Small intestine (tissue), 7 donors: ENCODE results near the gene SNRNP35. TPM values are rescaled to one million over a fixed set of nuclear protein-coding genes. Genes with fewer than 3 reads are reported as not detected.
"Not testable (repeated sequence)": the region's sequence is repeated elsewhere in the genome, so short reads cannot be mapped to it uniquely, and the experiment has no call there.

Experiments used
- DNase-seq, 2 donors: peaks; one replicate each; pipeline versions ENCODE4 v3.0.0 to v3.0.0-alpha.2; 2013
- FAIRE-seq: peaks from 2 replicates; lab custom pipeline; 2012; peaks lifted over from hg19 to GRCh38; lab: Jason Lieb, UNC
- H3K27ac ChIP-seq, 3 donors: one replicate each; pipeline ENCODE4 v1.5.1; 2013; ENCODE audit warnings: low read length in 2 of 3, mild to moderate bottlenecking in 2 of 3, control low read depth in 1 of 3, inconsistent platforms in 1 of 3, low read depth in 1 of 3, moderate library complexity in 1 of 3
- H3K27me3 ChIP-seq, 3 donors: one replicate each; pipeline ENCODE4 v1.6.1; 2013; ENCODE audit warnings: low read length in 3 of 3, inconsistent platforms in 1 of 3; ENCODE audit not compliant: control insufficient read depth in 3 of 3, insufficient read depth in 3 of 3
- H3K36me3 ChIP-seq, 3 donors: one replicate each; pipeline ENCODE4 v1.6.1; 2013; ENCODE audit warnings: low read length in 3 of 3, inconsistent platforms in 1 of 3, low read depth in 1 of 3, mild to moderate bottlenecking in 1 of 3, moderate library complexity in 1 of 3; ENCODE audit not compliant: control insufficient read depth in 3 of 3, insufficient read depth in 2 of 3
- H3K4me1 ChIP-seq, 3 donors: one replicate each; pipeline ENCODE4 v1.6.1; 2013; ENCODE audit warnings: low read length in 2 of 3, inconsistent platforms in 1 of 3, low read depth in 1 of 3, mild to moderate bottlenecking in 1 of 3, moderate library complexity in 1 of 3; ENCODE audit not compliant: control insufficient read depth in 3 of 3, insufficient read depth in 2 of 3
- H3K4me3 ChIP-seq, 3 donors: one replicate each; pipeline ENCODE4 v1.5.1; 2013; ENCODE audit warnings: low read length in 3 of 3, control low read depth in 1 of 3, inconsistent platforms in 1 of 3, low read depth in 1 of 3, mild to moderate bottlenecking in 1 of 3, moderate library complexity in 1 of 3
- H3K9me3 ChIP-seq, 2 donors: one replicate each; pipeline ENCODE4 v1.6.1; 2013; ENCODE audit warnings: low read depth in 1 of 2, low read length in 1 of 2; ENCODE audit not compliant: control insufficient read depth in 2 of 2, insufficient read depth in 1 of 2
- WGBS, 3 donors: extraction: QIAGEN DNeasy Blood & Tissue Kit; methylation state at CpG; one replicate each; pipeline ENCODE4 v1.1.7; 2013; 5-methylcytosine and 5-hydroxymethylcytosine counted together
- polyA plus RNA-seq, 4 donors: library from polyadenylated mRNA; stranded (reverse) in 3 of 4; unstranded in 1 of 4; fragments of 200-250 nt in 3 of 4; fragments of 120-200 nt in 1 of 4; gene quantifications; one replicate each; pipeline versions ENCODE4 v1.2.1 to v1.2.3, GENCODE V29; 2013
- donor health status: healthy with polysubstance abuse.
- donor health status: control.
- donor health status: control.
- donor health status: Bipolar disorder and iron deficiency.
- donor health status: healthy.

The SNRNP35 gene
- polyA plus RNA-seq, 4 donors = 25.0 to 51.4 (median 31.8) TPM

DNA sequence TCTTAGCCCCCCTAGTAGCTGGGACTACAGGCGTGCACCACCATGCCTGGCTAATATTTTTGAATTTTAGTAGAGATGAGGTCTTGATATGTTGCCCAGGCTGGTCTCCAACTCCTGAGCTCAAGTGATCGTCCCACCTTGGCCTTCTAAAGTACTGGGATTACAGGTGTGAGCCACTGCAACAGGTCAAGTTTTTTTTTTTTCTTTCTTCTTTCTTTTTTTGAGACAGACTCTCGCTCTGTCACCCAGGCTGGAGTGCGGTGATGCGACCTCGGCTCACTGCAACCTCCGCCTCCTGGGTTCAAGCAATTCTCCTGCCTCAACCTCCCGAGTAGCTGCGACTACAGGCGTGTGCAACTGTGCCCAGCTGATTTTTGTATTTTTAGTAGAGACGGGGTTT lies 5.2 kb downstream of the SNRNP35 start:
- H3K27me3 ChIP-seq, DNase-seq, H3K4me1 ChIP-seq, FAIRE-seq, H3K27ac ChIP-seq, H3K9me3 ChIP-seq, H3K4me3 ChIP-seq: not testable (repeated sequence)
- 96 to 97% (median 96%) methylated on average over 11 of the region's 11 CpGs for WGBS, 3 donors
- peaks cover 0 to 32% (median 10%) of the 10 kb centered on the region in 3 donors for H3K36me3 ChIP-seq

- 85 to 93% (median 86%) methylated on average over 4 of the region's 4 CpGs for WGBS, 3 donors
- Histone ChIP-seq H3K27me3 (no peaks in the 10 kb centered on the region), H3K4me1 (no peaks in the 10 kb centered on the region), H3K36me3 (peaks cover 0 to 34% (median 10%) of the 10 kb centered on the region in 3 donors), H3K27ac (no peak overlapping the region), H3K9me3 (no peaks in the 10 kb centered on the region), H3K4me3 (no peak overlapping the region)
- DNase-seq = no peak
- FAIRE-seq = no peak
Observed at GRCh38 chr12:123465084-123465483, 7.1 kb downstream of the SNRNP35 start.

GRCh38 chr12:123468786-123469185 lies 10.8 kb downstream of the SNRNP35 start:
- FAIRE-seq (no peak), DNase-seq (no peak)
- no peak overlapping the region for H3K27ac ChIP-seq
- no peaks in the 10 kb centered on the region for H3K4me1 ChIP-seq
- H3K27me3 ChIP-seq = no peaks in the 10 kb centered on the region
- H3K36me3 ChIP-seq = peaks cover 0 to 37% (median 12%) of the 10 kb centered on the region in 3 donors
- 27 to 90% (median 42%) methylated on average over 1 of the region's 1 CpG for WGBS, 3 donors
- no peaks in the 10 kb centered on the region for H3K9me3 ChIP-seq
- no peak overlapping the region for H3K4me3 ChIP-seq

- 88 to 94% (median 91%) methylated on average over 2 of the region's 2 CpGs for WGBS, 3 donors
- H3K27me3 ChIP-seq = no peaks in the 10 kb centered on the region
- H3K4me1 ChIP-seq = no peaks in the 10 kb centered on the region
- DNase-seq (no peak), FAIRE-seq (no peak)
- no peak overlapping the region for H3K4me3 ChIP-seq
- peaks cover 0 to 39% (median 12%) of the 10 kb centered on the region in 3 donors for H3K36me3 ChIP-seq
- H3K9me3 ChIP-seq = no peaks in the 10 kb centered on the region
- no peak overlapping the region for H3K27ac ChIP-seq
Observed at GRCh38 chr12:123469978-123470377, 12.0 kb downstream of the SNRNP35 start.

GRCh38 chr12:123471374-123472068 lies 13.6 kb downstream of the SNRNP35 start:
- 85 to 89% (median 87%) methylated on average over 8 of the region's 8 CpGs for WGBS, 3 donors
- Histone ChIP-seq H3K4me1 (no peaks in the 10 kb centered on the region), H3K27ac (no peak overlapping the region), H3K4me3 (no peak overlapping the region), H3K9me3 (no peaks in the 10 kb centered on the region), H3K27me3 (no peaks in the 10 kb centered on the region), H3K36me3 (peaks cover 0 to 34% (median 3%) of the 10 kb centered on the region in 3 donors)
- FAIRE-seq = no peak
- DNase-seq = no peak

GRCh38 chr12:123472438-123472849 lies 14.5 kb downstream of the SNRNP35 start:
- H3K36me3 ChIP-seq = peaks cover 0 to 40% (median 3%) of the 10 kb centered on the region in 3 donors
- no peaks in the 10 kb centered on the region for H3K9me3 ChIP-seq
- H3K4me3 ChIP-seq = no peak overlapping the region
- H3K27me3 ChIP-seq = no peaks in the 10 kb centered on the region
- no peak for DNase-seq
- FAIRE-seq = no peak
- no peak overlapping the region for H3K27ac ChIP-seq
- 87 to 91% (median 88%) methylated on average over 12 of the region's 12 CpGs for WGBS, 3 donors
- no peaks in the 10 kb centered on the region for H3K4me1 ChIP-seq

DNA sequence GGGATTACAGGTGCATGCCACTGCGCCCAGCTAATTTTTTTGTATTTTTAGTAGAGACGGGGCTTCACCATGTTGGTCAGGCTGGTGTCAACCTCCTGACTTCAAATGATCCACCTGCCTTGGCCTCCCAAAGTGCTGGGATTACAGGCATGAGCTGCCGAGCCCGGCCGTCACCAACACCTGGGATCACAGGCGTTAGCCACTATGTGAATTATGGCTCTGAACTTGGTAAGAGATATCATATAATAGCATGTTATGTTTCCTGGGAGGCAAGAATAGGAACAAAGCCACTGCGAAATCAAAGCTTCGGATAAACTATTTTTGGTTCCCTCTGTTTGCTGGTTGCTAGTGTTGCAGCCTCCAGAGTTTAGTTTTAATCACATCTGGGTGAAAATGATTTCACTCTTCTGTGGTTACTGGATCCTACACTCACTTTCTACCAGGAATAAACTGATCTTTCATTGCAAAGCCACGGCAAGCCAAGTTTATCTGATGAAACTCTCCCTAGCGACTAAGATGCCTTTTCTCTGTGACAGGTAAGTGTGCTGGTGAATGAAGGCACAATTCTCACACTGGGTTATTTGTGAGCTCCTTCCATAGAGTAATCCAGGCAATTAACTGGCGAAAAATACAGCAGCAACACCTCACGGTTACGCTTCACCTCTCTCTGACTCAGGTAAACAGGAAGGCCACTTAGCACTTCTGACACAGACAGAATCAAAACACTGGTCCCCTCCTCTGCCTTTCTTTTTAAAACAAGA lies 16.7 kb downstream of the SNRNP35 start:
- Histone ChIP-seq H3K27ac (peak overlapping the region in 1 of 3 donors; percentile 30), H3K27me3 (no peaks in the 10 kb centered on the region), H3K4me3 (no peak overlapping the region), H3K9me3 (no peaks in the 10 kb centered on the region), H3K4me1 (no peaks in the 10 kb centered on the region), H3K36me3 (peaks cover 0 to 51% (median 3%) of the 10 kb centered on the region in 3 donors)
- no peak for DNase-seq
- WGBS, 3 donors = 82 to 88% (median 87%) methylated on average over 13 of the region's 13 CpGs
- no peak for FAIRE-seq

DNA sequence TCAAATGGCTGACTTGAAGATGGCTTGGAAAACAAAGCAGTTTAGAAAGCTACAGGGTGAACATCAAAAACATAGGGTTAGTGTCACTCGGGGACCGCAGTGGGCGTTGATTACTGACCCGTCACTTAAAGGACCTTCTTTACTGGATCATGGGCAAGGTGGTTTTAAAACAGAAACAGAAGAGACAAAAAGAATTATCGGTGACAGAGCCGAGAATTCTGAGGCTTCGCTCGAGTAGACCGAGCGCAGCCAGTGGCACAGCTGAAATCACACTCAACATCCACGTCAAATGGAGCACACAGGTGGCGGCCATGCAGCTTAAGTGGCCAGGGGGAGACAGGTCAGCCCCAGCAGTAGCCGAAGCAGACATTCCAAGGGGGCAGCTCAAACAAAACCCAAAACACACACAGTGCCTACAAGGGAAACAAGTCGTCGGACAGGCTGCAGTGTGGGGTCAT lies 17.3 kb downstream of the SNRNP35 start:
- H3K27me3 ChIP-seq = no peaks in the 10 kb centered on the region
- H3K9me3 ChIP-seq = no peaks in the 10 kb centered on the region
- H3K27ac ChIP-seq = no peak overlapping the region
- H3K4me3 ChIP-seq = no peak overlapping the region
- H3K36me3 ChIP-seq = peaks cover 0 to 46% (median 3%) of the 10 kb centered on the region in 3 donors
- no peak for FAIRE-seq
- no peak for DNase-seq
- WGBS, 3 donors = 88 to 94% (median 93%) methylated on average over 15 of the region's 15 CpGs
- H3K4me1 ChIP-seq = no peaks in the 10 kb centered on the region
